GM21390 (cell line): Measurements from ENCODE around the gene PARD3.

ENCODE experiments used
- ATAC-seq: cut with Tn5 transposase; IDR thresholded peaks from one replicate; pipeline ENCODE4 v1.9.1; 2021; ENCODE audit not compliant: unreplicated experiment

Gene PARD3

DNA sequence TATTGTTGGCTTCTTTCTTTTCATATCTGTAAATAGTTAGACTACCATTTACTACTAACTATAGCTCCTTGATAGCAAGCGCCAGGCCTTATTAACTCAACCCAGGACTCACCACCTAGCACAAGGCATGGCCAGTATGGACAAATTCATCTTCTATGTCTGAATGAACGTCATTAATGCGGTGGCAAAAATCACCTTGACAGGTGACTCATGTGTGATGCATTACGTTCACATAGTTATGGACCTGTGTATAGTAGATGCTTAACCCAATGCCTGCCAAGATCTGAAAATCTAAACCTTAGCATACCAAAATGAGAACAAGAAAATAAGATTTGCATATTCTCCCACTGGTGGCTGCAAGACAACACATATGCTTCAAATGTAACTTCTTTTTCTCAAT, 300.8 kb downstream of the PARD3 start:
- no peak for ATAC-seq

DNA sequence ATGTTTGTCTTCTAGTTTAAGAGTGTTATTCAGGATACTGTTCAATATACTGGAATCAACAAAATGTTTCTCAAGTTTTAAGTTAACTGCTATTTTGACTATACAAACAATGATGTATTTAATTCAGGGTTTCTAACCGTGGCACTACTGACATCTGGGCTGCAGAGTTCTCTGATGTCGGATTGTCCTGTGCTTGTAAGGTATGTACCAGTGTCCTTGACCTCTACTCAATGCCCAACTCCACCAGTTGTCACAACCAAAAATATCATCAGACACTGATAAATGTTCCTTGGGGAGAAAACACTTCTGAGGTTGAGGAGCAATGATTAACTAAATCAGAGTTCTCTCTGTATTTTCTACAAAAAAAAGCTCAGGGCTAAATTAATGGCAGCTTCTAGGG, 301.5 kb downstream of the PARD3 start:
- ATAC-seq: no peak

DNA sequence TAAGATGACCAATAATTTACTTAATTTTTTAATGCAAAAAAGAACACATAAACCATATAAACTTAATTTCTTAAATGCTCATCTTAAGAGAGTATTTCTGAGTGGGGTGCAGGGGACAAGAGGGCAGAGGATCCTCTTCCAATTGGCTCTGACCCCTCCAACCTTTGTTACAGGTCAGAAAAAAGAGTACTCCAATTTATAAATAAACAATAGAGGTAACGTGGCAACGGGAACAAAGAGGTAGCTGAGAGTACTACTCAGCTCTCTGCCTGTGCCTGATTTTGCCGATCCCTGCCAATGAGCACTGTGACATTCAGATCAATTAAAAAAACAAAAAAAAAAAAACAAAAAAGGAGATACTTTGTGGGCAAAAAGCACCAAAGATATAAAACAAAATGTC, 307.9 kb downstream of the PARD3 start:
- ATAC-seq: no peak

DNA sequence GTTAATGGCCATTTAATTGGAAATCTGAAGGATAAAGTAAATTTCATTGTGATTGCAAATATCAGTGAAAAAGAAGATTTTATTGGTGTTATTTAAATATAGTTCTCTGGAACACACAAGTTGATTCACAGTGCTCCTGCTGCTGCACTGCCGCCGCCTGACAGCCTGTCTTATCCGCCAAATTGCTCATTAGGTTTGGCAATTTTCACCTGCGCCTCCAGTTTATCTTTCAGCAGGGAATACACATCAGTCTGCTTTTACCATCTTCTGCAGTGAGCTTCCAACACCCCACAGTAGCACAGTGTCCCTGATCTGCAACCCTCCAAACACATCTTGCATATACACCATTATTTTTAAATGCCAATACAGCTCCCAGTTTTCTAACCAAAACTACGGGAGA, 308.3 kb downstream of the PARD3 start:
- no peak for ATAC-seq

DNA sequence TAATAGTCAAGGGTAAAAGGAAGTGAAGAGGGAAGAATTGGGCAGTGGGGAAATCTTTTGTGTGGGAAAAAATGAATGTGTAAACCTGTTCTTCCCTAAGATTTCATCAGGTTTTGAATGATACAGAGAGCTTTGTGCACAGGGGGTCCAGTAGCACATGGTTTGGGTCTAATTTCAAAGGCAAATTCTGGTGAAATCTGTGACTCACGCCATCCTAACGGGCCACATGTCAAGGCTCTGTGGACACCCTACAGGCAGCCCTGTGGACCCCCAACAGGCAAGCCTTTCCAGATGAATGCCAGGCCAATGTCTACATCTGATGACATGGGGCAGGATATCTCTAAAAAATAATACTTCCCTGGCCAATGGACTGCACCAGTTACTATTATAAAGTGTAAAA, 309.8 kb downstream of the PARD3 start:
- ATAC-seq: no peak

DNA sequence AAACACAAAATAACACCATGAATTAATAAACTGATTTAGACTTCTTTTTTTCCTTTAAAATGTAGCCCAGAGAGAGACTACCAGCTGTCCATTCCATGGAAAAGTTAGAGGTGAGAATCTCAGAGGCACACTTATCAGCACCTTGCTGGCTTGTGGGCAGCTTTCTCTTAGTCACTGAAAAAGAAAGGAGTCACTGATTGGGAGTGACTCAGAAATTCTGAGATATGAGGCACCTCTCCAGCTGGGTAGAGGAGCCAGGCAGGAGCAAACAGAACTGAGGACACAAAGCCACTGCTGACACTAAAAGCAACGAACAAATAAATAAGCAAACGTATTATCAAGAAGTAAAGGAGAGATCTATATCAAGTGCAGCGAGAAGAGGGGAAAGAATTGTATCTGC, 310.6 kb downstream of the PARD3 start:
- ATAC-seq: no peak

DNA sequence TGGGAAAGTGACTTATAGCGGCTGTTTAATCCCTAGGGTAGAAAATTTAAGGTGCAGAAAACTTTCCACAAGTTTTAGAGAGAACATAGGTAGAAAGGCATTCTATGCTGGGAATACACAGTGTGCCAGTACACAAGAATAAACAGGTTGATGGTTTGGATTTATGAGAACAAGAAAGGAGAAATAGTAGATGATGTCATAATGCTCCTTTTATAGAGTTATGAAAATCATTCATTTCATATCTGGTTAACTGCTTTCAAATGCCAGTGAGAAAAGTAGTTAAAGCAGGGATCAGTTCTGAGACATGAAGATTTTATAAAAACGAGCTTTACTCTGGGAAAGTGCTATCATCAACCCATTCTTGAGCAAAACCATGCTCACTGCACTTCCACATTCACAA, 311.4 kb downstream of the PARD3 start:
- no peak for ATAC-seq

DNA sequence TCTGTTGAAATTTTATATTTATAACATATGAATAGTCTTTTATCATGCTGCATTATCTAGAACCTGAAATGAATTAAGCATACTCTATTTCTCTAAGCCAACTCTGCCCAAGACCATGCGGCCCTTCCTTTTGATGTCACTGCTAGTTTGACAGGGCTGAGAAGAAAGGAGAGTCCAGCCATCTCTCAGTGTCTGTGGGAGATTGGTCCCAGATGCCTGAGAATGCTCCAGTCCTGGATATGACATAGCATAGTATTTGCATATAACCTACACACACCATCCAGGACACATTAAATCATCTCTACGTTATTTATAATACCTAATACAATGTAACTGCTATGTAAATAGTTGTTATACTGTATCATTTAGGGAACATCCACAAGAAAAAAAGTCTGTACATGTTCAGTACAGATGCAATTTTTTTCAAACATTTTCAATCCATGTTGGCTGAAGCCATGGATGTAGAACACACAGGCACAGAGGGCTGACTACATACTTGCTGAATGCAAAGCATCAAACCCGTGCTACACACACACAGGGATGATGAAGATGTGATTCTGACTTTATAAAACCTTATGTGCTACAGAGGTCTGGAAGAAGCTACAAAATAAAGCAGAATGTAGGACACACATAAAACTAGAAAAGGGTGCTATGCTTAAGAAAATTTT, 315.4 kb downstream of the PARD3 start:
- no peak for ATAC-seq

DNA sequence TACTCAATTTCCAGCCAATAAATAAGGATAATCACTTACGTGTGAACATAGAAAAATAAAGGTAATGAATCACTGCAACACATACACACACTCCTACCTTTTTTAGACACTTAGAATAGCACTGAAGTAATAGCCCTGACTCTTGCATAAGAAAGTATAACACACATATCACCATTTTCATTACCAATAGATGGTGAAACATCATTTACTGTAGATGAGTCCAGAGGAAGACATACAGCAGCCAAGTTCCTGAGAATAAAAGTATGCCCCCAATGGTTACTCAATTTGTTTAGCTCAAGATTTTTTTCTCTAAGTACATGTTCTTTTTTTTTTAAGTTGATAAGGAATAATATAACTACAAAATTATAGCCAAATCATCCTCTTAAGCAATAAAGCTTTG, 316.3 kb downstream of the PARD3 start:
- no peak for ATAC-seq

DNA sequence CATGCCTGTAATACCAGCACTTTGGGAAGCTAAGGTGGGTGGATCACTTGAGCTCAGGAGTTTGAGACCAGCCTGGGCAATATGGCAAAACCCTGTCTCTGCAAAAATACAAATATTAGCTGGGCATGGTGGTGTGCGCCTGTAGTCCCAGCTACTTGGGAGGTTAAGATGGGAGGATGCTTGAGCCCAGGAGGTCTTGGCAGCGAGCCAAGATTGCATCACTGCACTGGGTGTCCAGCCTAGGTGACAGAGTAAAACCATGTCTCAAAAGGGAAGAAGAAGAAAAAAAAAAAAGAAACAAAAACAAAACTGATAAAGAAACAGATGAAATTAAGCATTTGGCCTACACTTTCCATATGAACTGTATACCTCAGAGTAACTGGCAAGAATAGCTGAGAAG, 319.2 kb downstream of the PARD3 start:
- no peak for ATAC-seq

DNA sequence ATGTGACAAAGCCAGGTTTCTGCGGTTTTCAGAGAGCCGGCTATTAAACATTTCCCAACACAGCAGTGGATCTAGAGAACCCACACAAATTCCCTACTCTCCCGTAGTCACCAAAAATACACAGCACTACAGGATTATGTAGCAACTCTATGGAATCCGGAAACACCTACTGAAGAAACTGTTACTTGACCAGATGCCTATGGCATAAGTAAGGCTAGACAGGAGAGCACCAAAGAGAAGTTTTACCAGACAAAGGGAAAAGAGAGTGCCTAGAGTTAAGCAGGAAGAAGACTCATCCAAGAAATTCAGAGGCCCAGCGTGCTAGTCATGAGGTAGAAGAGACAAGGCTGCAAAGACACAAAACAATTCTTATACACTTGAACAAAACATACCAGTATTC, 321.1 kb downstream of the PARD3 start:
- ATAC-seq: no peak

DNA sequence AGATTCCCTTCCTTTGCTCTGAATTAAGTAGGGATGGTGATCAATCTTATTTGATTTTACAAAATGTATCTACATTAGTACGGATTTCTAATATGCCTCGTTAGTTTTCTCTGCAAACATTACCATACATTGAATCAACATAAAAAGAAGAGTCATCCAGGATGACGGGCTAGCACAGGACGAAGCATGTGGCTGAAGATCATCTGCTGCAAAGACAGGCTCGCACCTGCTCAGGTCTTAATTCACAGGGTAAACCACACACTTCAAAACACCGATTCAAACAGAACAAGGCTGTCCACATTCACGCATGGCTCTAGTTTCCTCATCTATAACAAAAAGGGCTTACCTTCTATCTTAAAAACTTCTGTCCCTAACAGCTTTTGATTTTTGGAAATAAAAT, 323.0 kb downstream of the PARD3 start:
- no peak for ATAC-seq

DNA sequence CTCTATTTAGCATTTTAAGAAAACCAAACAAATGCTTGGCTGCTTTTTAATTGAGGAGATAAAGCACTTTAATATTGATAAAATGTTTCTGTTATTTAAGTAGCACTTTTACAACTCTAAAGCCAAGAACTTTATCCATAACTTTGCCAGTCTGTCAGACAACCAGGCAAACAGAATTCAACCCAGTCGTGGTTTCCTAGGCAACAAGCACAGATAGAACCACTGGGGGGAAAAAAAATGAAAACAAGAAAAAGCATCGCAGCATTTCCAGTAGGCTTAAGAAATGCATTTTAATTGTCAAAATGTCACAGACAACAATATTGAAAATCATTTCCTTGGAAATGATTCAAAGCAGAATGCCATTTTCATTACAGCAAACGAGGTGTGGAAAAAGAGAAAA, 323.4 kb downstream of the PARD3 start:
- no peak for ATAC-seq

DNA sequence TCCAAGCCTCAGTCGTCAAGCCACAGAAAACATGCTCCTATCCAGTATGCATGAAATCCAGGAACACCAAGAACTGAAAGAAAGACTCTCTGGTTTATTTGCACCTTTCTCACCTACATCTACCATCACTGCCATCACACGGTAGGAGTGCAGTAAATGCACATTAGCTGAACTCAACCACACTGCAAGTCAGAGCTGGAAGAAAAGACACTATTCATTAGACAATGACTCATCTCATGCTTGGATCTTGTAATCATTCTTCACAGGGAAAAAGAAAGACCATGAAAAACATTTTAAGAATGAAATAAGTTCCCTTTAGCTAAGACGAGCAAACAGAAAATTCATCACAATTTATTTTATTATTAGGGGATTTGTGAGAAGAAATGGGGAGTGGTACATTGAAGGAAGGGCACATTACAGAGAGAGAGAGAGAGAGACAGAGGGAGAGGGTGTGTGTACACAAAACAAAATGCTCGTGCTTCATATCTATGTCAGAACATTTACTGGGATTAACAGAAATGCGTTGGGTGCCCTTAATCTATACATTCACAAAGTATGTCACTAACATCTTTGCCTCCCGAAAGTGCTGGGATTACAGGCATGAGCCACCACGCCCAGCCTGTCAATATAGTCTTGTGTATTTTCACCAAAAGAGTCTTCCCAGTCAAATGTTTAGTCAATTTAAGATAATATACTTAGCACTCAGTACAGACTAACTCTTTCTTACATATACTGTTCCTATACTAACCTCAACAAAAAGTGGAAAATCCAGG, 324.9 kb downstream of the PARD3 start:
- ATAC-seq: no peak

DNA sequence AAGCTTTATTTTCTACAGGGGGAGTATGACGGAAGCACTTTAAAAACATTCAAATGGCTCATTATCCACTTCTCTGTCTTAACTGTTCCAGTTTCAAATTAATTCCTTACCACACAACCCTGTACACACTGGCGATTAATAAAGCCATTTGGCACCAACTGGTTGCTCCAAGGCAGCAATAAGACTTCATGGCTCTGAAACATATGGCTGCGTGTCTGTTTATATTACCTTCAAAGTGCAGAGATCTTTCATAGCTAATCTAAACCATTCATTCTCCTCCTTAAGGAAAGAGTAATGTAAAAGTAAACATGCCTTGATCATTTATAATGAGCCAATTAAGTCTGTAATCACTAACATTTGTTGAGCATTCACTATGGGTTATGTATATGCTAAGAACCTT, 325.7 kb downstream of the PARD3 start:
- ATAC-seq: no peak

DNA sequence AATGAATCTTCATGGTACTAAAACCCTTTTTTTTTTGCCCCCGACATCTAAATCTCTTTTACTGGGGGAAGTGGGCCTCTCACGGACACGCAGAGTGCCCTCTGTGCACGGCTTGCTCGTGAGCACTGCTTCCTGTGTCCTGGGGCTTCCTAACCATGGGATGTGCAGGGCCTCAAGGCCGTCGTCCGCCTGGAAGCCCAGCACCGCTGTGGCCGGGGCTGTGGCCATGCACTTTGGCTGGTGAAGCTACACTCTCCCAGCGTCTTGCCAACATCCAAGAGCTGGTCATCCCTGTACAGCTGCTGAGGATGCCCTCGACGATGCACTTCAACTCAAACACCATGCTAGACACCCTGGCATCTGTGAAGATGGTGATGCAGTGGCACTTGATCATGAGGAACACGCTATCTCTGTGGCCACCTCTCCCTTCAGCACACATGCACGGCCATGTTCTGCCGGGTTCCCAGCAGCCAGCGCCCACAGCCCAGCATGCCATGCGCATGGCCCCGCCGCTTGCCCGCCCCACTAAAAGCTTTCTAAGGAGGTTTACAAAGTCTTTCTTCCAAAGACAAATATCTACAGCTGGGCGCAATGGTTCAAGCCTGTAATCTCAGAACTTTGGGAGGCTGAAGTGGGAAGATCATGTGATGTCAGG, 326.5 kb downstream of the PARD3 start:
- no peak for ATAC-seq

DNA sequence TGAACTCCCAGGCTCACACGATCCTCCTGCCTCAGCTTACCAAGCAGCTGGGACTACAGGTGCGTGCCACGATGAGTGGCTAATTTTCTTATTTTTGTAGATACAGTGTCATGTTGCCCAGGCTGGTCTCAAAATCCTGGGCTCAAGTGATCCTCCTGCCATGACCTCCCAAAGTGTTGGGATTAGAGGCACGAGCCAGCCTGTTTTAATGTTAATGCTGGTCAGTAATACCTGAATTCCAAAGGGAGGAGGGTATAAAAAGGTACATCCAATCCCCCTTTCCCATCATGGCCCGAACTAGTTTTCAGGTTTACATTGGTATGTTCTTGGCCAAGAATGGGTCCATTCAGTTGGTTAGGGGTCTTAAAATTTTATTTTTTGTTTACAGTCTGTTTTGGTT, 329.1 kb downstream of the PARD3 start:
- ATAC-seq: no peak

DNA sequence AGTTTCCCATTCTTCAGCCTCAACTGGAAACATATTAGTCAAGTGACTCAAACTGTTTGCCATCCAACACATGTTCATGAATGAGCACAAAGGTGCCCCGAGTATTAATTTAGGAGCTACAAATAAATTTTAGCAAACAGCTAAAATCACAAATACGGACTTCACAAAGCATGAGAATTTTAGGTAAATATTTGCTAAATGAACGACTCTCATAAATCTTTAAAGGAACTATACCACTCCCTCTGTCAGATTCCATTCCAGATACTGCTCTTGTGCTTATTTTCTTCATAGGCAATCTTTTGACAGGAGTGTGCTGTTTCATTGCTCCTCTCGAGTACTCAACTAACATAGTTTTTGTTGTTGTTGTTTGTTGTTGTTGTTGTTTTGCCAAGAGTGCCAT, 330.9 kb downstream of the PARD3 start:
- no peak for ATAC-seq

DNA sequence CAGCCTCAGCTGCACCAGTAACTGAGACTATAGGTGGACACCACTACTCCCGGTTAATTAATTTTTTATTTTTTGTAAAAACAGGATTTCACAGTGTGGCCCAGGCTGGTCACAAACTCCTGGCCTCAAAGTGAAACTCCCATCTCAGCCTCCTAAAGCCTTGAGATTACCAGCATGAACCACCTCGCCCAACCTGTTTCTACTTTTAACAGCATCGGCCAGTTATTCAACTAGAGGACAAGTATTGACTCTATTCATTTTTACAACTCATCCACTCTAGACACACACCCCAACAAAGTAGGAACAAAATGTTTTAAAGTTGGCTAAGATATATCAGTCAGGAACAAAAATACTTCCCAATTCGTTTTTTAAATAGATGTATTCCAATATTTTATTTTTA, 334.8 kb downstream of the PARD3 start:
- no peak for ATAC-seq

DNA sequence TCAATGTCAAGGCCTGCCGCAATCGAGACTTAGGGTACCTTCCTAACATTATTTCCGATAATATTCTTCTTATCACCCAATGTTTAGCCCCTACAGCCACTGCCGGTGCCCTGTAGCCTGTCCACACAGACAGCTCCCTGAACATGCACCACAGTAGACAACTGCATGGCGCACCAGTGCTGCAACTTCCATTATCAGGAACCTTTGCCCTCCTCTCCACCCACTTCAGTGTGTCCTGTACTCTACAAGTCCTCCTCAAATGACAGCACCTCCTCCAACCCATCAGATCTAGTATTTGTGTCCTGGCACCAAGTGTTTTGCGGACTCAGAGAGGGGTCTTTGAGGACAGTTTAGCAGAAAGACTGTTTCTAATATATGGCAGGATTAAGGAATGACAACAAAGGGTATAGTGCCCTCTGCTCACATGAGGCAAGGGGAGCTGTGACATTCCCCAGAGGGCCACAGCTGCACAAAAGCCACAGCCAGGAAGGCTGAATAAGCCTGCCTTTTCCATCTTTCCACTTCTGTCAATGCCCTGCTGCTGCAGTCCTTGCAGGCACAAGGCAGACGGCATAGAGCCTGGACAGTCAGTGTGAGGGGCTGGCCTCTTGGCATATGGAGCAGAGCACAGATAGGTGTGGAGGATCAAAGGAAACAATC, 335.4 kb downstream of the PARD3 start:
- no peak for ATAC-seq

DNA sequence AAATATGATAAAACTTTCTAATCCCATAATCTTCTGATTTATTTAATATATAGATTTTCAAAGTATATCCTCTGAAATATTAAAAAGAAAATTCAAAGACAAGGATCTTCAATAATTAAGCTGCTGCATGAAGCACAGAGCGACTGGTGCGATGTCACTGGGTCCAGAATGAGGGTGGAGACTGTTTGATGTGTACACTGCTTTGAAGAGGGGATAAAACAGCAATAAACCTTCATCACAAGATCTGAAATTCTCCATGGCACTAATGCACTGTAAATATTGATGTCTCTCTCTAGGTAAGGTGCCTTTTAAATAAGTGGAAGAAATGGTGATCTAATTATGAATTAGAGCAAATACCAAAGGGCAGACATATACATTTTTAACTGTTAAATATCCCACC, 337.8 kb downstream of the PARD3 start:
- no peak for ATAC-seq

DNA sequence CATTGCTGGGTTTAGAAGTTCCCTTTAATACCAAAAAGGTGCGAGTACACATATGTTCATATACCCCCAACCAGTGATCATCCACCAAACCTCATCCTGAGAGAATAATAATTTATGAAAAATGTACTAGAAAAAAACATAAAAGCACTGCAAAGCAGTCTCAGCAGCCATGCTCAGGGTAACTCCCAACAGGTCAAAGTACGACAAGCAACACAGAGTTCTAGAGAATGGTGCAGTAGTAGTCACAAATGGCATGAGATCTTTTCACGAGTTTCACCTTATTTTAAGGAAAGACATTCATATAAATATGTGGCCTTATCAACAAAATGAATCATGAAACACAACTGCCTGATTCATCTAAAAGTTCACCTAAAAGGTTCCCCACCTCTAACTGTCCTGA, 338.5 kb downstream of the PARD3 start:
- no peak for ATAC-seq
